ENCODE data around the gene UNC5CL. TPM values are rescaled to one million over a fixed set of nuclear protein-coding genes. Genes with fewer than 3 reads are reported as not detected.
A peak's percentile ranks its signal among the peaks of the same experiment; 100 is the strongest.

Gene UNC5CL
- total and polyA plus RNA-seq, 2 donors from 2014 or later: 41.3 to 53.7 TPM

DNA sequence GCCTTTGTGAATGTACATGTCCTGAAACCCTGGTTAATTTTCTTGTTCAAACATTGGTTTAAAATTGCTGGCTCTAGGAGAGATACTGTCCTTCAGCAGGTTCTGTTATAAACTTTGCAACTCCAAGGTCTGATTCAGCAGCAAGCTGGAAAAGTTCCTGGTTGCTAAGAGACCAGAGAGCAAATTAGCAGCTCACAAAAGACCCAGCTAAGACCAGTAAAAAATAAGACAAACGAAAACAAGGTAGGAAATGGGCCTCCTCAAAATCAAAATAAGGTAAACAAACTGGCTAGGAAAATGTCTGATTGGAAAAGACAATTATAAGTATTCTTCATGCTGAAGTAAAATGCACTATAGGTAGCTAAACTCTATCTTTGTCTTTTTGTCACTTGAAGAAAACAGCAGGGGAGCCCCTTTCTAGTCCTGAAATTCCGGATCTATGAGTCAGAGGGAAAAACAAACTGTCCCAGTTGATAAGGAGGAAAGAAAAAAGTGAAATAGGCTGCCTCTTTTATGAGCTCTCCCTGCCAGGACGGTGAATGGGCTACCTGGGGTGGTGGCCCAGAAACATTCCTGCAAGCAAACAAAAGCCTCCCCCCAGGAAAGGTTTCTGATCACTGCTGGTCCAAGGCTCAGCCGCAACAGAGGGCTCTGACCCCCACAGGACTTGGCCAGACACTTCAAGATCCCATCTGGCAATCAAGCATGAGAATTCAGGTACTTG, 41.6 kb downstream of the UNC5CL start:
- H3K9ac ChIP-seq (ENCODE audit: low read length in 3 of 3): peak overlapping the region in 1 of 3 donors; percentile 10
- H3K4me1 ChIP-seq (ENCODE audit: control insufficient read depth in 2 of 3, insufficient read depth in 2 of 3, low read depth in 1 of 3, low read length in 3 of 3): peaks cover 0 to 11% (median 8%) of the 10 kb centered on the region in 3 donors
- TF ChIP-seq, protein P1, sequence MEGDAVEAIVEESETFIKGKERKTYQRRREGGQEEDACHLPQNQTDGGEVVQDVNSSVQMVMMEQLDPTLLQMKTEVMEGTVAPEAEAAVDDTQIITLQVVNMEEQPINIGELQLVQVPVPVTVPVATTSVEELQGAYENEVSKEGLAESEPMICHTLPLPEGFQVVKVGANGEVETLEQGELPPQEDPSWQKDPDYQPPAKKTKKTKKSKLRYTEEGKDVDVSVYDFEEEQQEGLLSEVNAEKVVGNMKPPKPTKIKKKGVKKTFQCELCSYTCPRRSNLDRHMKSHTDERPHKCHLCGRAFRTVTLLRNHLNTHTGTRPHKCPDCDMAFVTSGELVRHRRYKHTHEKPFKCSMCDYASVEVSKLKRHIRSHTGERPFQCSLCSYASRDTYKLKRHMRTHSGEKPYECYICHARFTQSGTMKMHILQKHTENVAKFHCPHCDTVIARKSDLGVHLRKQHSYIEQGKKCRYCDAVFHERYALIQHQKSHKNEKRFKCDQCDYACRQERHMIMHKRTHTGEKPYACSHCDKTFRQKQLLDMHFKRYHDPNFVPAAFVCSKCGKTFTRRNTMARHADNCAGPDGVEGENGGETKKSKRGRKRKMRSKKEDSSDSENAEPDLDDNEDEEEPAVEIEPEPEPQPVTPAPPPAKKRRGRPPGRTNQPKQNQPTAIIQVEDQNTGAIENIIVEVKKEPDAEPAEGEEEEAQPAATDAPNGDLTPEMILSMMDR (IDR thresholded peaks at IDR 0.05; ENCODE audit: borderline replicate concordance, extremely low read depth, insufficient read depth): no peak
- H3K9me3 ChIP-seq (ENCODE audit: control insufficient read depth in 2 of 3, insufficient read depth in 1 of 3, low read length in 3 of 3): no peaks in the 10 kb centered on the region
- H3K4me3 ChIP-seq (ENCODE audit: low read length in 3 of 3): no peak overlapping the region
- H3K27me3 ChIP-seq (ENCODE audit: control insufficient read depth, insufficient read depth, low read length): no peaks in the 10 kb centered on the region
- DNase-seq (peak in 2 of 5 donors; percentile 65 to 74), FAIRE-seq (no peak)
- peak overlapping the region in 1 of 2 donors; percentile 19 for H3K27ac ChIP-seq (ENCODE audit: low read depth in 2 of 2, low read length in 2 of 2)
- H3K36me3 ChIP-seq (ENCODE audit: control insufficient read depth in 2 of 3, insufficient read depth in 3 of 3, low read length in 3 of 3): no peaks in the 10 kb centered on the region
- intact Hi-C loops (cut with DNase I): no loop called here

DNA sequence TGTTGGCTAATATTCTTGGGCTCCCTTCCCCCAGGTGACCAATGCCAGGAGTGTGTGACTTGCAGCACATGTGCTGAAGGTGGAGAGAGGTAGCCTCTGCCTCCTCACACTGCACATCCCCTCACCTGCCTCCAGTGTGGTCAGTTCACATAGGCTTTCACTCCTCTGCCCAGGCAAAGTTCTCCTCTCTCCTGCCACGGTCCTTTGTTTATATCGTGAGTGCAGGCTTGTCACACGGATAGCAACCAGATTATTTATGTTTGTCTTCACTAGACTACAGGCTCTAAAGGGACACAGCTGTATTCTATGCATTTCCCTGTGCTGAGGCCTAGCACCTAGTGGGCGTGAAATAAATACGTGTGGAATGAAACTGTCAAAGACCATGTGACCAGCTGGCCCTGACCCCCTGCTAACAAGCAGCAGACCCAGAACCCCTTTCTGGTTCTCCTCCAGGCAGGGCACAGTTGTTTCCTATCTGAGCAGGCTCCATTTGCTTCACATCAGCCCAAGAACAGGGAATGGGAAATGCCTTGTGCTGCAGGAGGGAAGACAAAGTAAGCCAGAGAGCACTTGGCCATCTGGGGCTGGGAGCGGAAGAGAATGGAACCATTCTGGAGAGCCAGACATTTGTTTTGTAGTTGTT, 42.3 kb downstream of the UNC5CL start:
- Histone ChIP-seq H3K27ac (ENCODE audit: low read depth in 2 of 2, low read length in 2 of 2) (peak overlapping the region; percentile 19 to 68), H3K4me3 (ENCODE audit: low read length in 3 of 3) (no peak overlapping the region), H3K9ac (ENCODE audit: low read length in 3 of 3) (peak overlapping the region in 1 of 3 donors; percentile 10), H3K27me3 (ENCODE audit: control insufficient read depth, insufficient read depth, low read length) (no peaks in the 10 kb centered on the region), H3K36me3 (ENCODE audit: control insufficient read depth in 2 of 3, insufficient read depth in 3 of 3, low read length in 3 of 3) (no peaks in the 10 kb centered on the region), H3K9me3 (ENCODE audit: control insufficient read depth in 2 of 3, insufficient read depth in 1 of 3, low read length in 3 of 3) (no peaks in the 10 kb centered on the region), H3K4me1 (ENCODE audit: control insufficient read depth in 2 of 3, insufficient read depth in 2 of 3, low read depth in 1 of 3, low read length in 3 of 3) (peaks cover 0 to 11% (median 8%) of the 10 kb centered on the region in 3 donors)
- intact Hi-C loops (cut with DNase I): no loop called here
- TF ChIP-seq, protein P1 (IDR thresholded peaks at IDR 0.05; ENCODE audit: borderline replicate concordance, extremely low read depth, insufficient read depth): no peak
- peak in 4 of 5 donors; percentile 50 to 88 (median 76) for DNase-seq
- FAIRE-seq: no peak

DNA sequence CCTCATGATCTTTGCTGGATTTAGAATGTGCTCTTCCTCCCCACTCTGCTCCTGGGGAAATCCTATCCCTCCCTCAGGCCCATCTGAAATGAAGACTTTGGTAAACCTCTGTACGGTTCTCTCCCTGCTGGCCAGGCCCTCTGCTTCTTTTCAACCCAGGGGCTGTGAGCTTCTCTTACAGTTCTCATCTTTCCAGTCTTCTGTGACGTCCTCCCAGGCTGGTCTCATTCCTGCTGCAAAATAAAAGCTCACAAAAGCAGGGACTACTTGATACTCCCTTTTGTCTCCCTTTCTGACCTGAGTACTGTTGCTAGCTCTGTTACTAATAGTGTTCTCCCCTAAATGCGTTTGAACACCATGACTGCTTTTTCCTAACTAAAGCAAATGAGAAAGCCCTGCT, 46.3 kb downstream of the UNC5CL start:
- no peaks in the 10 kb centered on the region for H3K36me3 ChIP-seq (ENCODE audit: control insufficient read depth in 2 of 3, insufficient read depth in 3 of 3, low read length in 3 of 3)
- FAIRE-seq (no peak), DNase-seq (peak in 3 of 5 donors; percentile 37 to 64 (median 58))
- no peaks in the 10 kb centered on the region for H3K27me3 ChIP-seq (ENCODE audit: control insufficient read depth, insufficient read depth, low read length)
- H3K4me3 ChIP-seq (ENCODE audit: low read length in 3 of 3): no peak overlapping the region
- H3K9ac ChIP-seq (ENCODE audit: low read length in 3 of 3): no peak overlapping the region
- TF ChIP-seq, protein P1 (IDR thresholded peaks at IDR 0.05; ENCODE audit: borderline replicate concordance, extremely low read depth, insufficient read depth): no peak
- intact Hi-C loops (cut with DNase I): no loop called here
- H3K27ac ChIP-seq (ENCODE audit: low read depth in 2 of 2, low read length in 2 of 2): no peak overlapping the region
- peaks cover 5 to 8% (median 8%) of the 10 kb centered on the region in 3 donors for H3K4me1 ChIP-seq (ENCODE audit: control insufficient read depth in 2 of 3, insufficient read depth in 2 of 3, low read depth in 1 of 3, low read length in 3 of 3)
- H3K9me3 ChIP-seq (ENCODE audit: control insufficient read depth in 2 of 3, insufficient read depth in 1 of 3, low read length in 3 of 3): no peaks in the 10 kb centered on the region

Measured in kidney (tissue), 14 donors.